ENCODE results near the gene EGFL7. TPM values are rescaled to one million over a fixed set of nuclear protein-coding genes. Genes with fewer than 3 reads are reported as not detected.

The EGFL7 gene
- total RNA-seq, 1 donor from 2014 or later: 2.5 TPM

DNA sequence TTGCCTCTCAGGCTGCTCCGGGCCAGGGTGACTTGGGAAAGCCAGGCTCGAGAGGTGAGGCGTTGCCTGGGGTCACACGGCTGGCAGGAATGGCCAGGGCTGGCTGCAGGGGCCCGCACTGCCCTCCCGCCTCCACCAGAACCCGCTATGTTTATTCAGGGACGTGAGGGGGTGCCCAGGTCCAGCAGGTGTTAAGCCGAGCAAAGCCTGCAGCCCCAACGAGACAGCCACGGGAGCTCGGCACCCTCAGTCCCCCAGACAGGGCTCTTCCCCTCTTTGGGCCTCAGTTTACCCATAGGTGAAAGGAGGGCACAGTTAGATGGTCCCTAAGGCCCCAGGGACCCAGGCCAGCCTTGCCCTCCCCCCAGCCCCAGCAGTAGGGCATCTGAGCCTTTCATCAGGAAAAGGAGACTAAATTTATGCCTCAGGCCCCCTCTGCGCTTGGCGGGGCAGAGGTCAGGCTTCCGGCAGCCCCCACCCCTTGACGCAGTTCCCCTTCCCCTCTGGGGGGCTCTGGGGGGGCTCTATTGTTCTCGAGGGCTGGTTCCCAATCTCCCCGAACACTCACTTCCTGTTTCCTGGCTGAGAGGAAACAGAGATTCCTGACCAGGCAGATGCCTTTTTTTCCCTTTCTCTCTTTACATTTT, 7.1 kb upstream of the EGFL7 start:
- H3K4me3 Mint-ChIP-seq: no peak overlapping the region
- no peaks in the 10 kb centered on the region for H3K9me3 Mint-ChIP-seq
- intact Hi-C loops (cut with micrococcal nuclease): no loop called here
- H3K27me3 Mint-ChIP-seq (ENCODE audit: insufficient read depth): peaks cover 34% of the 10 kb centered on the region
- H3K36me3 Mint-ChIP-seq (ENCODE audit: low read depth): no peaks in the 10 kb centered on the region
- H3K4me1 Mint-ChIP-seq (ENCODE audit: low read depth): no peaks in the 10 kb centered on the region
- no peak overlapping the region for H3K27ac Mint-ChIP-seq
- no peak for DNase-seq (ENCODE audit: low spot score)

DNA sequence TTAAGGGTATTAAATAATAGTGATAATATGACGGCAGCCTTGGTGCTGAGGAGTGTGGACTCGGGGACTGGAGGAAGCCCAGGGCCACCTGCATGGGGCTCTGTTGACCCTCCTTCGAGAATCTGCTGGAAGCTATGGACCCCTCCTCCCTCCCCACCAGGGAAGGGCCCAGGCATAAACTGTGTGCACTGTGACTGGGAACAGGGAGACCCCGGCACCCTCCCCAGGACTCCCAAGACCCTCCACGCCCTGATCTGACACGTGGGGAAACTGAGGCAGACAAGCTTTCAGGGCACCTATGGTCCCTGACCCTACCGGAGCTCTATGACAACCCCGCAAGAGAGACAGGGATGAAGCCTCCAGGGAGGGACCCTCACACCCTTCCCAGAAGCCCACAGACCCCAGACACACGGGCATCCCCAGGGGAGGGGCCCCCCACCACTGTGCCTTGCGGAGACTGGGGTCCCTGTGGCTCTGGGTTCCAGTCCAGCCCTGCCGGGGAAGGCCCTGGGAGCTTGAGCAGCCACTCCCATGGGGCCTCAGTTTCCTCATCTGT, 6.5 kb upstream of the EGFL7 start:
- no peak overlapping the region for H3K27ac Mint-ChIP-seq
- H3K27me3 Mint-ChIP-seq (ENCODE audit: insufficient read depth): peaks cover 34% of the 10 kb centered on the region
- no peaks in the 10 kb centered on the region for H3K9me3 Mint-ChIP-seq

DNA sequence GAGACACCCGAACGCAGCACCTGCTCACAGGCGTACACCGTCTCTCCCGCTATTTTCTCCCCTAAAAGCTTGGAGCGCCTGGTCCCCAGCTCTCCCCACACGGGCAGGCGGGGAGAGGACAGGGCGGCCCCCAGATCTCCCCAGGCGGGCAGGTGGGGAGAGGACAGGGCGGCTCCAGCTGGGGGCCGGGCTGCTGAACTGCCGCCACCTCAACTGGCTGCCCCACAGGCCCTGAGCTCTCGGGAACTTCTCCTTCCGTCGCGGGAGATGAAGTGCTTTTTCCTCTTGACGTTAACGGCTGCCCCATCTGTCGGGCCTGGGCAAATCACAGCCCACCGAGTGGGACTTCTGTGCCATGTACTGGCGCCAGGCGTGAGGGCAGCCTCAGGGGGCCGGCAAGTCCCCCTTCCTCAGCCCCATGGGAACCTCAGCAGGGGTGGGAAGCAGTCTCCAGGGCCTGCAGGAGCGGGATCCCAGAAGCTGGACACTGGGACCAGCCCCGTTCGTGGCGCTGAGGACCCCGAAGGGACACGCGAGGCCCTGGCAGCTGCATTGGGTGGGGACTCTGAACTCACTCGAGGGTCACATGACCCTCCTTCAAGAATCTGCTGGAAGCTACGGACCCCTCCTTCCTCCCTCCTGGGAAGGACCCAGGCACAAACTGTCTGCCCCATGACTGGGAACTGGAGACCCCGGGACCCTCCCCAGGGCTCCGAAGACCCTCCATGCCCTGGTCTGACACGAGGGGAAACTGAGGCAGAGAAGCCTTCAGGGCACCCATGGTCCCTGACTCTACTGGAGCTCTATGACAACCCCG, 5.7 kb upstream of the EGFL7 start:
- Mint-ChIP-seq H3K27me3 (ENCODE audit: insufficient read depth) (peaks cover 34% of the 10 kb centered on the region), H3K9me3 (no peaks in the 10 kb centered on the region), H3K36me3 (ENCODE audit: low read depth) (no peaks in the 10 kb centered on the region), H3K4me3 (no peak overlapping the region), H3K27ac (no peak overlapping the region), H3K4me1 (ENCODE audit: low read depth) (no peaks in the 10 kb centered on the region)
- DNase-seq (ENCODE audit: low spot score): no peak
- intact Hi-C loops (cut with micrococcal nuclease): no loop called here

More for the DNA sequence above, 6.5 kb upstream of the EGFL7 start:
- no peaks in the 10 kb centered on the region for H3K36me3 Mint-ChIP-seq (ENCODE audit: low read depth)
- intact Hi-C loops (cut with micrococcal nuclease): no loop called here
- no peak for DNase-seq (ENCODE audit: low spot score)
- H3K4me3 Mint-ChIP-seq: no peak overlapping the region
- H3K4me1 Mint-ChIP-seq (ENCODE audit: low read depth): no peaks in the 10 kb centered on the region

DNA sequence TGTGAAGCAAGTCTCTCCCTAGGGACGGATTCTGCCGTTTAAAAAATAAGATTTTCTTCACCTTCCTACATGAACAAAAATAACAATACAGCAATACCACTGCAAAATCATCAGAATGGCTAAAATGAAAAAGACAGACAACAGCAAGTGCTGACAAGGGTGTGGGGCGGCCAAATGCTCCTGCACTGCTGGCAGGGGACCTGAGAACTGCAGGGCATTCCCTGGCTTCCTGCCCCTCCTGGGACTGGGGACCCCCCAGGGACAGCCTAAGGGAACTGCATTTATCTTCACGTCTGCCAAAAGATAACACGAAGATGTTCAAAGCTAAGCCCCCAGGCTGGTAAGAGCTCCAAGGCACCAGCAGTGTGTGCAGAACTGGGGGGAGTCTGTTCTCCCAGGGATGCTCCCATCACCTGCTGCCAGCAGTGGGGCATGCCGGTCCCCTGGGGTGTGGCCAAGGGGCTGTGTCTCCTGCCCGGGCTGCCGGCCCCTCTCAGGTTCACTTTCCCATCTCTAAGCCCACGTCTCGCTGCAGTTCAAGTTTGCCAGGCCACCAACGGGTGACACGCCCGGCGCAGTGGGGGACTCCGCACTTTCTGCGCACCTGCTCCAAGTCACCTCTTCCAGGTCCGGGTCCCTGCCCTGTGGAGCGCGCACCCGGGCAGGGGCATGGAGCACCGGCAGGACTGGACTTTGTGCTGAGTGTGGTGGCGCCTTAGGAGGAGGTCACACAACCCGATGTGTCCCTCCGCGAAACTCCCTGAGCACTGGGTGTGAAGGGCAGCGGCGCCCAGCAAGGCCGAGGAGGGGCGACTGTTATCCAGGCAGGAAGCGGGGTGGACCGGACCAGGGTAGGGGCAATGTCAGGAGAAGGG, 4.5 kb upstream of the EGFL7 start:
- Mint-ChIP-seq H3K27ac (no peak overlapping the region), H3K27me3 (ENCODE audit: insufficient read depth) (peaks cover 32% of the 10 kb centered on the region), H3K36me3 (ENCODE audit: low read depth) (no peaks in the 10 kb centered on the region), H3K4me1 (ENCODE audit: low read depth) (no peaks in the 10 kb centered on the region), H3K9me3 (no peaks in the 10 kb centered on the region), H3K4me3 (no peak overlapping the region)
- no peak for DNase-seq (ENCODE audit: low spot score)
- intact Hi-C loops (cut with micrococcal nuclease): no loop called here

DNA sequence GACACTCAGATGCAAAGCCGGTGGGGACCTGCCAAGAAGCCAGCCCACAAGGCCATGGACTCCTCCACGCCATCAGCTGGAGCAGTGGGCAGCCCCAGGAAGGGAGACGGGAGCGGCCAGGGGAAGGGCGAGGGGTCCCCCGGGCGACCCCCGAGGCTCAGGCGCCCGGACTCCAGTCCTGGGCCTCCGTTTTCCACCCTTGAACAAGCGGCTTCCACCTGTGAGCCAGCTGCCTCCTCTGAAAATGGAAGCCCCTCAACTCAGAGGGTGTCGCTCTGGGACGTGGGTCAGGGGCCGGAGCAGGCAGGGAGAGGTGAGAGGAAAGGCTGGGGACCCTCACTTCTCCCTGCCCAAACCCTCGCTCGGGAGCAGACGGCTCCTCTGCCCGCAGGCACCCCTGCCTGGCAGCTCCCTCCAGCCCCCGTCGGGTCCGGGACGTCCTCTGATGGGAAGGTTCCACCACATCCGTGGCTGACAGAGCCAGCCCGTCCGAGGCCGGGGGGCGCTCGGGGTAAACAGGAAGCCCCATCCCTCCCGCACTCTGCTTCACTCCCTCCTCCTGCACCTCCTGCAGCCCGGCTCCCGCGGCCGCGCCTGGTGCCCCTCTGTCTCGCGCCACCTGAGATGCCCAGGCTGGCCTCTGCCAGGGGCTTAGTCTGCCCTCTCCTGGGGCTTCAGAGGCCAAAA, 3.7 kb upstream of the EGFL7 start:
- H3K36me3 Mint-ChIP-seq (ENCODE audit: low read depth): no peaks in the 10 kb centered on the region
- no peak overlapping the region for H3K27ac Mint-ChIP-seq
- H3K9me3 Mint-ChIP-seq: no peaks in the 10 kb centered on the region

DNA sequence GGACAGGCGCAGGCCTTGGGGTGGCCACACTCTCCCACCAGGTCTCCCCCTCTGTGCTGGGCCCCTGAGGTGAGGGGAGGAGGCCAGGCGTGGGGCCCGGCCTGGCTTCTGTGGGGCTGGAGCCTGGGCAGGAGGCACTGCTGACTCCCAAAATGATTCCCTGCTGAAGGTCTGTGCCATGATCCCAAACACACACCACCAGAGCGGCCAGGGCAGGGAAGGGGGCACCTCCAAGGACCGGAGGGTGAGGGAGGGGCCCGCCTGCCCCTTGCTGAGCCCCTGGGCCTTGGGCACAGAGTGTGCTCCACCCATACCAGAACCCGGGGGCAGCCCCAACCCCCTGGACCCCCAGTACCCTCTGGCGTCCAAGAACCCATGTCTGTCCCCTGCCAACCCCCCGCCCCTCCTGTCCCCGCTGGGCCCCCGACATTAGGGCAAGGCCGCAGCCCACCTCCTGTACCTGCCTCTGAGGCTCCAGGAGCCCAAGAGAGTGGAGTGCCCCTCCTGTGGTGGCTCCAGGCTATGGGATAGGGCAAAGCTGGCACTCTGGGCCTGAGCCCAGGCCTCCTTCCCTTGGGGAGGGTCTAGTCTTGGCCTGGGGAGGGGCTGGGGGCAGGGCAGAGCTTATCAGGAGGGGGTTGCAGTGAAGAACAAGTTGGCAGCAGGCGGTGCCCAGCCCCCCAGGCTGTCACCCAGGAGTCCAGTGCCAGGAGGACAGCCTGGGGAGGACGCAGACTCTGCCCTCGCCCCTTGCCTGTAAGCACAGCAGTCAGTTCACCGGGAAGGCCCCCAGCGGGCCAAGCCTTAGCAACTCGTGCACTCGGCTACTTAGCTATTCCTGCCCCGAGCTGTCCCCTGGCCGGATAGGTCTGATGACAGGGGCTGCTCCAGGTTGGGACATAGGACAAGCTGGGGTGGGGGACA, 2.6 kb upstream of the EGFL7 start:
- DNase-seq (ENCODE audit: low spot score): no peak
- Mint-ChIP-seq H3K27me3 (ENCODE audit: insufficient read depth) (peaks cover 39% of the 10 kb centered on the region), H3K36me3 (ENCODE audit: low read depth) (no peaks in the 10 kb centered on the region), H3K9me3 (no peaks in the 10 kb centered on the region), H3K4me3 (no peak overlapping the region), H3K27ac (no peak overlapping the region), H3K4me1 (ENCODE audit: low read depth) (no peaks in the 10 kb centered on the region)
- intact Hi-C loops (cut with micrococcal nuclease): no loop called here

More for the DNA sequence above, 3.7 kb upstream of the EGFL7 start:
- DNase-seq (ENCODE audit: low spot score): no peak
- no peaks in the 10 kb centered on the region for H3K4me1 Mint-ChIP-seq (ENCODE audit: low read depth)
- no peak overlapping the region for H3K4me3 Mint-ChIP-seq
- intact Hi-C loops (cut with micrococcal nuclease): no loop called here
- H3K27me3 Mint-ChIP-seq (ENCODE audit: insufficient read depth): peaks cover 32% of the 10 kb centered on the region

DNA sequence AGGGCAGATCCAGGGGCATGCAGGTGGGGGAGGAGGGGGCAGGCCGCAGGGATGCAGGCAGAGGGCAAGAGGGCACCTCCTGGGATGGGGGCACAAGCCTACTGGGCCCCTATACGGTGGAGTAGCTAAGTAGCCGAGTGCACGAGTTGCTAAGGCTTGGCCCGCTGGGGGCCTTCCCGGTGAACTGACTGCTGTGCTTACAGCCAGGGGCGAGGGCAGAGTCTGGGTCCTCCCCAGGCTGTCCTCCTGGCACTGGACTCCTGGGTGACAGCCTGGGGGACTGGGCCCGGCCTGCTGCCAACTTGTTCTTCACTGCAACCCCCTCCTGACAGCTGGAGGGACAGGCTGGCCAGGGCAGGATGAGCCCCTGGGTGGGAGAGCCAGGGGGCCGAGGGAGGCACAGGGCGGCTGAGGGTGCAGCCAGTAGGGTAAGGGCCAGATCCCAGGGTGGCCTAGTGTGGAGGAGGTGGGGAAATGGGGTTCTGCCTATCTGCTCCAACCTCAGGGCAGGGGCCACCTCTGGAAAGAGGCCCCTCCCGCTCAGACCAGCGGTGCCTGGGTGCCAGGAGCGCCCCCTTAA, 1.7 kb upstream of the EGFL7 start:
- no peak for DNase-seq (ENCODE audit: low spot score)
- Mint-ChIP-seq H3K4me3 (no peak overlapping the region), H3K27ac (no peak overlapping the region), H3K4me1 (ENCODE audit: low read depth) (no peaks in the 10 kb centered on the region), H3K27me3 (ENCODE audit: insufficient read depth) (peaks cover 36% of the 10 kb centered on the region), H3K9me3 (no peaks in the 10 kb centered on the region), H3K36me3 (ENCODE audit: low read depth) (no peaks in the 10 kb centered on the region)
- intact Hi-C loops (cut with micrococcal nuclease): no loop called here

DNA sequence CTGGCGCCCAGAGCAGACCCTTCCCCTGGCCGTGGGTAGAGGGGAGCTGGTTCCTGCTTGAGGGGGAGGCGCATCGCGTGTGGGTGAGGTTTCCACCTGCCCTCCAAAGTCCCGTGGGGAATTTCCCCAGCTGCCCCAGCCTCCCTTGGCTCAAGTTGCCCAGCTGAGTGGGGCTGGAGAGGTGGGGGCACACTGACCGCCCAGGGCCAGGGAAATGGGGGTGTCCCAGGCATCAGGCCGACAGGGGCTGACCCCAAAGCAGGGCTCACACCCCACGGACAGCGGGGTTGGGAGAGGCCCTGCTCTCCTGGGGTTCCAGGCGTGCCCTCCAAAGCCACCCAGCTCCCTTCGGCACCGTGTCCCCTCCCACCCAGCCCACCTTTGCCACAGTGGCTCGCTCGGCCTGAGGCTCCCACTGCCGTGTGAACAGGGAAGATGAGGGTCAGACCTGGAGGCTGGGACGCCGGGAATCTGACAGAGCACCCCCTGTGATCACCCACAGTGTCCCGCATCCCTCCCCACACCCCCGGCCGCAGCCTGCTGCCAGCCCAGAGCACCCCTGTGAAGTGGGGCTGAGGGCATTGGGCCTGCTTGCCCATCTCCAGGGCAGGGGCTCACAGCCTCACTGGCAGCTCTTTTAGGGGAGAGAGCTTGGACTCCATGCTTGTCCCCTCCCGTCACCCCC, 933 bp upstream of the EGFL7 start:
- H3K4me1 Mint-ChIP-seq (ENCODE audit: low read depth): no peaks in the 10 kb centered on the region
- intact Hi-C loops (cut with micrococcal nuclease): no loop called here
- H3K4me3 Mint-ChIP-seq: no peak overlapping the region
- no peak overlapping the region for H3K27ac Mint-ChIP-seq
- no peaks in the 10 kb centered on the region for H3K9me3 Mint-ChIP-seq
- no peaks in the 10 kb centered on the region for H3K36me3 Mint-ChIP-seq (ENCODE audit: low read depth)
- no peak for DNase-seq (ENCODE audit: low spot score)
- H3K27me3 Mint-ChIP-seq (ENCODE audit: insufficient read depth): peaks cover 36% of the 10 kb centered on the region

DNA sequence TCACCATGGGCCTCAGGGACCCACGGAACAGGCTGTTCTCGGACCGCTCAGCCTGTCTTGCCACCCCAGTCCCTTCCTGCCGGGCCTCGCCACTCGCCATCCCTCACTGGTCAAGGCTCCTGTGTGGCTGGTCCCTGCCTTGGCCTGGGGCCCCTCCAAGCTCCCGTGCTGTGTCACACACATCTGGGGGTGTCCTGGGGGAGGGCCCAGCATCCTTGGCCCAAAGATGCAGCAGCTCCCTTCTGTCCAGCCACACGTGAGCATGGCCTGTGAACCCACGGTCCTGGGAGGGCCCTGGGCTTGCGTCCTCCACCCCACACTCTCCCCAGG, 425 bp upstream of the EGFL7 start:
- peaks cover 32% of the 10 kb centered on the region for H3K27me3 Mint-ChIP-seq (ENCODE audit: insufficient read depth)
- no peaks in the 10 kb centered on the region for H3K4me1 Mint-ChIP-seq (ENCODE audit: low read depth)
- H3K36me3 Mint-ChIP-seq (ENCODE audit: low read depth): no peaks in the 10 kb centered on the region
- no peaks in the 10 kb centered on the region for H3K9me3 Mint-ChIP-seq
- no peak overlapping the region for H3K27ac Mint-ChIP-seq
- intact Hi-C loops (cut with micrococcal nuclease): no loop called here
- DNase-seq (ENCODE audit: low spot score): no peak
- H3K4me3 Mint-ChIP-seq: no peak overlapping the region

DNA sequence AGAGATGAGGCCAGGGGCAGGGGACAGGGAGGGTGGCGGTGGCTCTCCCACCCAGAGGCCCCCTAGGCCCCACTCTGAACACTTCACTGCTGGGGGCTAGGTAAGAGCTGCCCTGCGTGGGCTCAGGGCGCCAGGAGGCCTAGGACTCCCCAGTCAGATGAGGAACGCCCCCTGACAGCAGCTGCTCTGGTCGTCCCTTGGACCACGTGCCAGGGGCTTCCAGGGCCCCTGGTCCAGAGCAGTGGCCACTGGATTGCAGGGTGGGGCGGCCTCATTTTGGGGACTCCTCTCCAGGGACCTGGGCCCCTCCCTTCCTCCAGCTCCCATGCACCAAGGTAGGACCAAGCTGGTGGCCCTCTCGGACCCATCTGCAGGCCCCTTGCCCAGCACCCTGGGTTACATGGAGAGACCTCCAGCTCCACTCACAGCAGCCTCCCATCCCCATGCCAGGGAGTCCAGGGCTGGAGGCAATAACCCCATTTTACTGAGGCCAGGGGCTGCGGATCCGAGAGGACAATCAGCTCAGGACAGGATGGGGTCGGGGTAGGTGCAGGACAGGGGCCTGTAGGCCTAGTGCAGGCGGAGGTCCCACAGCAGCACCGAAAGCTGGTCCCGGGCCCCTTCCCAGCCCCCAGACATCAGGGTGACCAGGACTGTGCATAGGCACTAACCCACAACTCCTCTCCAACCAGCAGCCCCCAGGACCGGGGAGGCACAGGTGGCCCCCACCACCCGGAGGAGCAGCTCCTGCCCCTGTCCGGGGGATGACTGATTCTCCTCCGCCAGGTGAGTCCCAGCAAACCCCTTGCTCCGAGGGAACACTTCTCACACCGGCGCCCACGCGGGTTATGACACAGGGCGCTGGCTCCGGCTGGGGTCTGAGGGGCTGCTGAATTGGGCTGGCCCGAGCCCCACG, 1.5 kb downstream of the EGFL7 start:
- Mint-ChIP-seq H3K4me3 (peak overlapping the region; percentile 73), H3K9me3 (no peaks in the 10 kb centered on the region), H3K27me3 (ENCODE audit: insufficient read depth) (peaks cover 22% of the 10 kb centered on the region), H3K27ac (no peak overlapping the region), H3K36me3 (ENCODE audit: low read depth) (no peaks in the 10 kb centered on the region), H3K4me1 (ENCODE audit: low read depth) (no peaks in the 10 kb centered on the region)
- no peak for DNase-seq (ENCODE audit: low spot score)
- intact Hi-C loops (cut with micrococcal nuclease): no loop called here
